ENCODE results near the gene NIPAL4. TPM values are rescaled to one million over a fixed set of nuclear protein-coding genes. Genes with fewer than 3 reads are reported as not detected.

Gene NIPAL4
- total RNA-seq, 1 experiment from 2014 or later: not detected

DNA sequence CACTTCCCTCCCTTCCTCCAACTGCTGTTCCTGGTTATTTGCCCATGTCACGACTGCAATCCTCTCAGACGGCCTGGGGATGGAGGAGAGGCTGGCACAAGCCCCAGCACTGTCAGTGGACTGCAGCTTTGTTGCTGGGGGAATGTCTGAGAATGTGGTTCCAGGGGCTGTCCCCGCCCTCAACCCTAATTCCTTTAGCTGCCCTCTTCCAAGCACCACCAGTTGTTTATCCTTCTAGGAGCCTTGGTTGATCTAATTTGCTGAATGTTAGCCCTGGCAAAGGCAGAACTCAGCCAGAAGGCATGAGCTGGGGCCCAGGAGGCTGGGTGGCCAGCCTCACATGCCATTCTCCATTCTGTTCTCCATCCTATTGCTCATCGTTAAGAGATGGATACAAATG is 64.0 kb downstream of the NIPAL4 start:
- Histone ChIP-seq H3K4me1 (ENCODE audit: insufficient read depth, low read length) (no peaks in the 10 kb centered on the region), H2BK15ac (ENCODE audit: low read depth, low read length) (no peak overlapping the region), H3K18ac (ENCODE audit: insufficient read length, low read depth, low read length) (no peak overlapping the region), H2BK120ac (ENCODE audit: low read depth, low read length, poor library complexity, severe bottlenecking) (no peak overlapping the region), H3K79me2 (ENCODE audit: insufficient read depth, low read length) (no peaks in the 10 kb centered on the region), H3K23me2 (ENCODE audit: insufficient read length, low read depth, low read length, poor library complexity, severe bottlenecking) (no peaks in the 10 kb centered on the region), H3T11ph (ENCODE audit: low read length) (no peak overlapping the region), H3K14ac (ENCODE audit: insufficient read depth, low read length) (no peak overlapping the region; the same call in 1 of the 2 replicates), H4K20me1 (ENCODE audit: control insufficient read depth, insufficient read depth, insufficient read length) (no peaks in the 10 kb centered on the region), H2AFZ (ENCODE audit: low read length) (no peak overlapping the region), H4K91ac (ENCODE audit: insufficient read length, low read depth, low read length) (no peak overlapping the region), H3K4me2 (ENCODE audit: insufficient read depth, insufficient read length, low read length) (no peak overlapping the region), H3K79me1 (ENCODE audit: insufficient read depth, low read depth, low read length, poor library complexity, severe bottlenecking) (no peaks in the 10 kb centered on the region), H4K5ac (ENCODE audit: insufficient read length, low read depth, low read length) (no peak overlapping the region), H3K9ac (ENCODE audit: extremely low read depth, insufficient read length, low read length) (no peak overlapping the region), H3K27me3 (ENCODE audit: insufficient read depth, low read length) (no peaks in the 10 kb centered on the region), H3K4ac (ENCODE audit: low read depth, low read length) (no peak overlapping the region), H2BK5ac (ENCODE audit: insufficient read length, low read length) (no peak overlapping the region), H3K27ac (ENCODE audit: insufficient read length, low read depth, low read length) (no peak overlapping the region), H2BK20ac (ENCODE audit: low read depth, low read length, poor library complexity, severe bottlenecking) (no peak overlapping the region), H4K8ac (replicated peaks; ENCODE audit: insufficient read length, low read depth, low read length) (no peak overlapping the region), H3K9me3 (ENCODE audit: control insufficient read depth, low read depth, low read length) (no peaks in the 10 kb centered on the region), H2AK5ac (ENCODE audit: insufficient read length, low read length) (no peak overlapping the region), H3K23ac (ENCODE audit: insufficient read length, low read depth, low read length) (no peak overlapping the region), H2BK12ac (ENCODE audit: insufficient read length, low read depth, low read length) (no peak overlapping the region), H3K56ac (ENCODE audit: insufficient read length, low read depth, low read length) (no peak overlapping the region)
- no peak for DNase-seq
- Mint-ChIP-seq H3K4me3 (no peak overlapping the region), H3K9me3 (no peaks in the 10 kb centered on the region), H3K27ac (peak overlapping the region in 1 of 3 experiments; percentile 48; a peak in 1 of 7 replicates), H3K27me3 (ENCODE audit: low read depth) (no peaks in the 10 kb centered on the region), H3K36me3 (ENCODE audit: insufficient read depth in 1 of 3, low read depth in 3 of 3) (peaks cover 0 to 2% (median 0%) of the 10 kb centered on the region in 3 experiments; a peak in 3 of 7 replicates), H3K4me1 (peaks cover 11 to 12% of the 10 kb centered on the region in 2 experiments)
- TF ChIP-seq, protein P1, sequence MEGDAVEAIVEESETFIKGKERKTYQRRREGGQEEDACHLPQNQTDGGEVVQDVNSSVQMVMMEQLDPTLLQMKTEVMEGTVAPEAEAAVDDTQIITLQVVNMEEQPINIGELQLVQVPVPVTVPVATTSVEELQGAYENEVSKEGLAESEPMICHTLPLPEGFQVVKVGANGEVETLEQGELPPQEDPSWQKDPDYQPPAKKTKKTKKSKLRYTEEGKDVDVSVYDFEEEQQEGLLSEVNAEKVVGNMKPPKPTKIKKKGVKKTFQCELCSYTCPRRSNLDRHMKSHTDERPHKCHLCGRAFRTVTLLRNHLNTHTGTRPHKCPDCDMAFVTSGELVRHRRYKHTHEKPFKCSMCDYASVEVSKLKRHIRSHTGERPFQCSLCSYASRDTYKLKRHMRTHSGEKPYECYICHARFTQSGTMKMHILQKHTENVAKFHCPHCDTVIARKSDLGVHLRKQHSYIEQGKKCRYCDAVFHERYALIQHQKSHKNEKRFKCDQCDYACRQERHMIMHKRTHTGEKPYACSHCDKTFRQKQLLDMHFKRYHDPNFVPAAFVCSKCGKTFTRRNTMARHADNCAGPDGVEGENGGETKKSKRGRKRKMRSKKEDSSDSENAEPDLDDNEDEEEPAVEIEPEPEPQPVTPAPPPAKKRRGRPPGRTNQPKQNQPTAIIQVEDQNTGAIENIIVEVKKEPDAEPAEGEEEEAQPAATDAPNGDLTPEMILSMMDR (conservative IDR thresholded peaks at IDR 0.05): no peak
- WGBS (ENCODE audit: extremely low coverage, insufficient read length, low lambda C conversion rate): no CpG with 5 or more reads among the region's 4 CpGs

Other genes with a start within 250 kb of the NIPAL4 start
- 74.7 and 84.5 TPM in 2 replicates for gene CYFIP2, start 194.1 kb upstream of the NIPAL4 start, total RNA-seq (2021)
- gene ADAM19, start 115.6 kb downstream of the NIPAL4 start, total RNA-seq (2021): 9.5 and 9.9 TPM in 2 replicates
- gene SOX30, start 192.2 kb downstream of the NIPAL4 start, total RNA-seq (2021): 0.13 TPM in 1 of 2 replicates, not detected in the other
- not detected in 2 replicates for gene C5orf52, start 211.3 kb downstream of the NIPAL4 start, total RNA-seq (2021)